ENCODE measurements around the gene PIK3CD.

Gene PIK3CD

GRCh38 chr1:9633493-9633892 lies 18.0 kb upstream of the PIK3CD start:
- Histone ChIP-seq H3K9me3 (ENCODE audit: control insufficient read depth, insufficient read depth, low read length) (no peaks in the 10 kb centered on the region), H3K4me1 (ENCODE audit: control insufficient read depth, low read length) (peaks cover 26% of the 10 kb centered on the region), H3K27me3 (ENCODE audit: control insufficient read depth, low read length) (no peaks in the 10 kb centered on the region), H3K9me2 (replicated peaks; ENCODE audit: control insufficient read depth, low read length) (no peaks in the 10 kb centered on the region), H3K27ac (ENCODE audit: low read depth, low read length) (no peak overlapping the region), H3F3A (ENCODE audit: control insufficient read depth, insufficient read depth) (no peaks in the 10 kb centered on the region), H3K4me3 (ENCODE audit: low read length) (no peak overlapping the region), H4K20me1 (ENCODE audit: control insufficient read depth, insufficient read depth, low read depth, low read length) (no peaks in the 10 kb centered on the region), H3K36me3 (ENCODE audit: control insufficient read depth, low read length) (no peaks in the 10 kb centered on the region), H3K4me2 (ENCODE audit: low read length) (no peak overlapping the region), H3K79me2 (ENCODE audit: control insufficient read depth, low read length) (peaks cover 5% of the 10 kb centered on the region; the same call in 1 of the 2 replicates)
- no peak for TF ChIP-seq CTCF (IDR thresholded peaks at IDR 0.05; ENCODE audit: low read depth, low read length, poor library complexity, severe bottlenecking)
- no peak for TF ChIP-seq EZH2phosphoT487 (IDR thresholded peaks at IDR 0.05; ENCODE audit: borderline replicate concordance, low read length)

- H3K27ac ChIP-seq (ENCODE audit: low read depth, low read length) = no peak overlapping the region
- H3K36me3 ChIP-seq (ENCODE audit: control insufficient read depth, low read length) = no peaks in the 10 kb centered on the region
- H3K4me1 ChIP-seq (ENCODE audit: control insufficient read depth, low read length) = peaks cover 26% of the 10 kb centered on the region
- no peak overlapping the region for H3K4me3 ChIP-seq (ENCODE audit: low read length)
- no peaks in the 10 kb centered on the region for H3K9me3 ChIP-seq (ENCODE audit: control insufficient read depth, insufficient read depth, low read length)
- H3K4me2 ChIP-seq (ENCODE audit: low read length) = no peak overlapping the region
- no peaks in the 10 kb centered on the region for H3F3A ChIP-seq (ENCODE audit: control insufficient read depth, insufficient read depth)
- H4K20me1 ChIP-seq (ENCODE audit: control insufficient read depth, insufficient read depth, low read depth, low read length) = no peaks in the 10 kb centered on the region
- no peaks in the 10 kb centered on the region for H3K27me3 ChIP-seq (ENCODE audit: control insufficient read depth, low read length)
- peaks cover 5% of the 10 kb centered on the region; the same call in 1 of the 2 replicates for H3K79me2 ChIP-seq (ENCODE audit: control insufficient read depth, low read length)
- H3K9me2 ChIP-seq (replicated peaks; ENCODE audit: control insufficient read depth, low read length) = no peaks in the 10 kb centered on the region
- TF ChIP-seq CTCF (IDR thresholded peaks at IDR 0.05; ENCODE audit: low read depth, low read length, poor library complexity, severe bottlenecking) = no peak
- no peak for TF ChIP-seq EZH2phosphoT487 (IDR thresholded peaks at IDR 0.05; ENCODE audit: borderline replicate concordance, low read length)
These were observed 16.9 kb upstream of the PIK3CD start for GRCh38 chr1:9634582-9634981.

GRCh38 chr1:9639227-9639626 lies 12.3 kb upstream of the PIK3CD start:
- Histone ChIP-seq H3K4me2 (ENCODE audit: low read length) (peak overlapping the region; percentile 49), H4K20me1 (ENCODE audit: control insufficient read depth, insufficient read depth, low read depth, low read length) (no peaks in the 10 kb centered on the region), H3F3A (ENCODE audit: control insufficient read depth, insufficient read depth) (no peaks in the 10 kb centered on the region), H3K27ac (ENCODE audit: low read depth, low read length) (no peak overlapping the region), H3K36me3 (ENCODE audit: control insufficient read depth, low read length) (no peaks in the 10 kb centered on the region), H3K9me2 (replicated peaks; ENCODE audit: control insufficient read depth, low read length) (no peaks in the 10 kb centered on the region), H3K79me2 (ENCODE audit: control insufficient read depth, low read length) (no peaks in the 10 kb centered on the region), H3K27me3 (ENCODE audit: control insufficient read depth, low read length) (no peaks in the 10 kb centered on the region), H3K4me1 (ENCODE audit: control insufficient read depth, low read length) (peaks cover 39% of the 10 kb centered on the region), H3K4me3 (ENCODE audit: low read length) (0 out of 2 replicates have a peak overlapping the region, but pooled peaks have one; percentile 7), H3K9me3 (ENCODE audit: control insufficient read depth, insufficient read depth, low read length) (no peaks in the 10 kb centered on the region)
- TF ChIP-seq EZH2phosphoT487 (IDR thresholded peaks at IDR 0.05; ENCODE audit: borderline replicate concordance, low read length) (no peak), CTCF (IDR thresholded peaks at IDR 0.05; ENCODE audit: low read depth, low read length, poor library complexity, severe bottlenecking) (no peak)
